LoVo (cell line): ENCODE data around the gene RIPK4.

Source experiments
- DNase-seq: peaks from one replicate; pipeline ENCODE4 v3.0.0-alpha.2; 2016; ENCODE audit warnings: low spot score

RIPK4 gene

GRCh38 chr21:41769111-41769510 is 2.3 kb upstream of the RIPK4 start:
- no peak for DNase-seq

- peak; percentile 91 for DNase-seq
Observed at GRCh38 chr21:41768437-41769042, 1.7 kb upstream of the RIPK4 start.

DNA sequence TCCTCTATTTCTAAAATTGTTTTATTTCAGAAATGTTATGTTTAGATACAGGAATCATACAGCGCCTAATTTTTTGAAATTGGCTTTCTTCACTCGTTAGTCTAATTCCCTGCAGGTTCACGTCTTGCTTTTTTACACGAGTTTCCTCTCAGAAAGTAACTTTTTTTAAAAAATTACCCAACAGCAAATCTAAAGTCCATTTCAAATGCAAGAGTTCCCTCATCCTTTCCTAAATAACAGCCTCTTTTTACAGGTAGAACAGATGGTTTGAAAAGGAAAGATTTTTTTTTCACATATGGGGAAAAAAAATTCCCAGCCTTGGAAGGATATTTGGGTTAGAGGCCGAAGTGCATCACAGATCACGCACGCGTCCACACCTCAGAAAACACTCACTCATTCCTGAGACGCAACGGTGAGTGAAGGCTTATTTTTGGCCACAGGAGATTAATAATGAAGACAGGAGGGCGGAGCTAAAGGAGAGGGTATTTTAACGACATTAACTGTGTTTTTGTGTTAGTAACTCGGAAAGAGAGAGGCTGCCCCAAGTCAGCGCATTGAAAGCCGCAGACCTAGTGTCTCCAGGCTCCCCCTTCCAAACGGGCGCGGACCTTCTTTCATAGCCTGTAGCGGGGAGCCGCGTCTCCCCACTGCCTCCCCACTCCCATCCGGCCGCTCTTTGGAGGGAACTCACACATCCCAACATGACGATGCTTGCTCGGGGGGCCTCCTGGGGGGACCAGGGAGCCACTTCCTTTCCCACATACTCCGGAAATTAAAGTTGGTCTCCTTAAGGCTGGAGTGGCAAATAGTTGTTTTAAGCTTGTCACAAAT is 969 bp upstream of the RIPK4 start:
- DNase-seq, result peak; percentile 52

DNA sequence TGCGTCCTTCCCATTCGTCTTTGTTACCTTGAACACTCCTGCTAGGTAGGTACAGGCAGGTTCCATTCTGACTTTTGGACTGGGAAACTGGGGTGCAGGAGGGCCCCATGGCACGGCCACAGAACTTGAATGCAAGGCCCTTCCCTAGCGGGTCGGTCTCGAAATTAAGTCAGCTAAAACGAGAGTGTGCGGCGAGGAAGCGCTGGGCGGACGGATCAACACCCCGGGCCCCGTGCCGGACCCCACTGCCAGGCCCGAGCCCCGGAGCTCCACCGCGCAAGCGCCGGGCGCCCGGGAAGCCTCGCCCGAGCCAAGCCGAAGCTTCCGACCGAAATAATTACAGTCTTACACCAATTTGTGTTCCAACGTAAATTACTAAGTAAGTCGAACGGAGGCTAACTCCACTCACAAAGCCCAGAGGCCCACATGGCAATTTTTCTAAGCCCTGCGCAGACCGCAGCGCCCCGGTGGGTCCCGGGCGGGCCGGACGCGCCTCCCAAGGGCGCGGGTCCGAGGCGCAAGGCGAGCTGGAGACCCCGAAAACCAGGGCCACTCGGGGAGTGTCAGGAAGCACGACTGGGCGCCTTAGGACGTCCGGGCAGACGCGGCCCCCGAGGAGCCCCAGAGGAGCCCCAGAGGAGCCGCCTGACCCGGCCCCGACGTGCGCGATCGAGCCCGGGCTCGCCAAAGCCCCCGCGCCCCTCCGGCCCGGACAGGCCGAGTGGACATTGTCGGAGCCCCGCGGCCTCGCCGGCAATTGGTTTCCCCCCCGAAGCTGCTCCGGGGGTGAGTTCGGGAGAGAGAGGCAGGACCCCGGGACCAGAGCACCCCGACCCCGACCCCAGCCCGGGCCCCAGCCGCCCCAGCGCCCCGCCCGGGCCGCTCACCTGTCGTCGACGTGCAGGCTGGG is 624 bp downstream of the RIPK4 start:
- no peak for DNase-seq

- DNase-seq, result no peak
Observed at GRCh38 chr21:41765420-41765821, 1.4 kb downstream of the RIPK4 start.

DNA sequence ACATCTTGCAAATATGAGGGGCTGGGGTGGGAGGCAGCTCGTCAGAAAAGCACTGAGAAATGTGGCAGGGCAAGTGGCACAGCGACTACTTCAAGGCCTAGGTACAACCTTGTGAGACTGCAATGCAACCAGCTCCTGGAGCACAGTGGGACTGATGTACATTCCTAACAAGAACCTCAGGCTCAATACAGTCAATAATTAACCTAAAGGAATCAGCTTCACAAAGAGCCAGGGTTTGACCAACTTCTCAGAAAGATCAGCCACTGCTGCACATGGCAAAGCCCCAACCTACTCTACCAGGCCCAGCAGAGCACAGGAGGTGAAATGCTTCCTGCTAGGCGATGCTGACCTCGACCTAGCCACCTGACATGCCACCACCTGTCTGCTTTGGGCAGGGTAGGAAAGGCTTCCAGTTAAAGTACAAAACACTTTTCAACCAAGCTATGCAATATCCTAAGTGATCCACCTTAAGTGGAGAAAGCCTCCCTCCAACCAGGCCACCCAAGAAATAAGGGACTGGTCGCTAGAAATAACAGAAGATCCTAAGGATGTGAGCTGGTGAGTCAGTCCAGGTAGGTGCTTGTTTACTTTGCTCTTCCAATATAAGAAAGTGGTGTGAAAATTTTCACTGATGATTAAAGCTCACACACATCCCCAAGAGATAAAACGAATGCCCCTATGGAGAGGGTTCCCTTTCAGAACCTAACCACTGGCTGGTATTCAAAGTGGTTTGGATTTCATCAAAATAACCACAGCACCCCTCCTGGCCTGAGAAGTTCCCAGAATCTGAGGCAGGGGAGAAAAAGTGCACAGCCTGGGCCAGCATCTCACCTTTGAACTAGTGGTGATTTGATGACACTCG is 2.1 kb downstream of the RIPK4 start:
- DNase-seq, result no peak

DNA sequence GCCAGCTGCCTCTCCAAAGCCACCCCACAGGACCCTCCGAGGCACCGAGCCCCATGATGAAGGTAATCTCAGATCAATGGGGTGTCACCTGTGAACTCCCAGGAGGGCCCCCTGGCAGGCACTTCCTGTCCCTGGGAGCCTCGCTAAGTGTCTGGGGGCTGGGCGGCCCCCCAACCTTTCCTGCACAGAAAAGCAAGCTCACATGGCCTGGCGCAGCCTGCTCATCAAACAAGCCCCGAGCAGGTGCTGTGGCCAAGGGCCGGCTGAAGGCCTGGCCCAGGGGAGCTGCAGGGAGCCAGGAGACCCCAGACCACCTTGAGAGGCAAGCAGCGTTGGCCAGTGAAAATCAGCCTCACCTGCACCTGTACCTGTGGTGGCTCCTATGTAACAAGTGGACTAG is 2.9 kb downstream of the RIPK4 start:
- no peak for DNase-seq

DNA sequence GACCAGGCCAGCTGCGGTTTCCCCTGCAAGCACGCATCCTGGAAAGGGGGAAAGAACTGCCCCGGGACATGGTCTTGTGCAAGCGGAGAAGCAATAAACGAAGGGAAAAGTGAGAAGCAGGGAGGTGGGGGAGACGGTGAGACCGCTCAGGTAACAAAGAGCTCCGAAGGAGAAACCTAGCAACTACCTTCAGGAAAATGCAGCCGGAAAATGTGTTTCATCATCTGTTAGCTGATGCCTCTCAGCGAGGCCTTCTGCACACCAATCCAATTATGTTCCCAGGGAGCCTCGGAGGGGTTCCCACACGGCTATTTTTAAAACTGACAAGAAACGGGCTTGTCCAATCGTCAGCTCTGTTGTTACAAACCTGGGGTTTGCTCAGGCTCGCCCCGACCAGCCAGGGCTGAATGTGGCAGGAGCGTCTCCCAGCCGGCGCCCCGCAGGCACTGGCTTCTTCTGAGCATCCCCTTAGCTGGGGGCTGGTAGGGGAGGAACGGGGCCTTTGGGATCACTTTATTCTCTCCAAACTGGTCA is 3.4 kb downstream of the RIPK4 start:
- DNase-seq, result no peak

GRCh38 chr21:41762753-41763152 is 4.1 kb downstream of the RIPK4 start:
- DNase-seq, result no peak

DNA sequence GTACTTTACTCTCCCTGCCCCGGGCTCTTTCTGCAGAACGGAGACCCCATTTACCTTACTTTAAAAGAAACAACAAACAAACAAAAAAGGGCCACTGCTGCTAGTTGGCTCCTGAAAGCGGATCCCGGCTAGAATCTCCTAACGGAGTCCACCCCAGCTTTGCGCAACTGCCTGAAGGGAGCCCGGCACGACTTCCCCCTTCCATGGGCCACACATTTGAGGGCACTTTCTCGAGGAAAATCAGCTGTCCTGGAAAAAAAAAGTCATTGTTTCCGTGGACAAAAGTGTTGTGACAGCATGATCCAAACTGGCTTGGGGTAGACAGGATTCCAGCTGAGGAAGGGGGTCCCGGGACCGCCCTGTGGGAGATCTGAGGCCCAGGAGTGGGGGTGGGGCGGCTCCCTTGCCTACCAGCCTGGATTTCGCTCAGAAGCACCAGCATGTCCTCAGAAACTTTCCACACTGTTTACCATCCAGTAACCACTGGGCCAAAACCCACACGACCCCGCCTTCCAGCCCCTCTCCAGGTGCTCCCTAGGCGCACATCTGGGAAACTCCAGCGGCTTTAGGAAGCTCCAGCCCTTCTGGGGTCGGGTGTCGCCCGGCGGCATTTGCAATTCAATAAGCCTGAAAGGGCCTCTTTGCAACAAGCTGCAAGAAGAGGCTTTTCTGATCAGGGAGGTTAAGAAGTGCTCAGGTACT is 4.8 kb downstream of the RIPK4 start:
- no peak for DNase-seq

- DNase-seq, result no peak
Observed at GRCh38 chr21:41761211-41761933, 5.5 kb downstream of the RIPK4 start.

GRCh38 chr21:41760411-41760810 is 6.4 kb downstream of the RIPK4 start:
- no peak for DNase-seq

DNA sequence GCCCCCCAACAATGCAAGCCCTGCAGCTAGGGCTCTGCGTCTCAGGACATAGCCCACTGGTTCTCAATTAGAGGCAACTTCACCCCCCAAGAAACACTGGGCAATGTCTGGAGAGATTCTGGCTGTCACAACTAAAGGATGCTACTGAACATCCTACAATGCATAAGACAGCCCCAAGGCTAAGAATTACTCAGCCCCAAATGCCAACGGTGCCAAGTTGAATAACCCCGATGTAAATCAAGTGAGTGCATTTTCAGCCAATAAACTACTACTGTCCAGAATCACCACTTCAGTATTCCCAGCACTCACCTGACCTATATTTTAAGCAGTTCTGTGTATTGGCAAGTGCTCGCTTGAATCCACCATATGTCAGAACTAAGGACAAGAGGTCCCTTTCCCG is 6.9 kb downstream of the RIPK4 start:
- DNase-seq, result no peak

DNA sequence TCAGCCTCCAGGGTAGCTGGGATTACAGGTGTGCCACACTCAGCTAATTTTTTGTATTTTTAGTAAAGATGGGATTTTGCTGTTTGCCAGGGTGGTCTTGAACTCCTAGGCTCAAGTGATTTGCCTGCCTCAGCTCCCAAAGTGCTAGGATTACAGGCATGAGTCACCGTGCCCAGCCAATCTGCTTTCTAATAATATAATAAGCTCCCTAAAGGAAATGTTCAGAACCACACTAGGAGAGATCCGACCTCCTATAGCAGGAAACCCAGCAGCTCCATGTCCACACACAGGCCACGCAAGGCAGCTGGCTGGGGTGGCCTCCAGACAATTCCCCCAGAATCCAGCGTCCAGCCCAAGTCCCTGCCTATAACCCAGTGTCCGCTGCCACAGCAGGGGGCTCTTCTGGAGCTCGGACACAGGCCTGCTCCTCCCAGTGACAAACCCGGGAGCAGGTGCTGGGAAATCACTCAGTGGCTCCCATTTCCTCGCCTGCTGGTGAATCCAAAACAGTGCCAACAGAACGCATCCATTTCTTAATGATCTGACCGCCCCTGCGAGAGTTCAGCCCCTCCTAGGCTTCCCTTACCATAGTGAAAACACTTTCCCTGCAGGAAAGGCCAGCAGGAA is 7.5 kb downstream of the RIPK4 start:
- DNase-seq, result no peak

- DNase-seq, result peak; percentile 22
Observed at GRCh38 chr21:41758550-41758949, 8.3 kb downstream of the RIPK4 start.

- no peak for DNase-seq
Observed at GRCh38 chr21:41755934-41756773, 10.7 kb downstream of the RIPK4 start.

- no peak for DNase-seq
Observed at GRCh38 chr21:41755258-41755933, 11.5 kb downstream of the RIPK4 start.

- no peak for DNase-seq
Observed at GRCh38 chr21:41754479-41754891, 12.4 kb downstream of the RIPK4 start.
